Vagina (tissue), 2 donors: ENCODE data around the gene CRHR1. TPM values are rescaled to one million over a fixed set of nuclear protein-coding genes. Genes with fewer than 3 reads are reported as not detected.

Source experiments
- DNase-seq, 2 donors: peaks; one replicate each; pipeline ENCODE4 v3.0.0-alpha.2; 2017; ENCODE audit errors: extremely low spot score in 2 of 2
- H3K27ac ChIP-seq: fragments of 200-600 bp; sonication (generic); one replicate; pipeline ENCODE4 v1.5.1; 2019
- H3K27me3 ChIP-seq: fragments of 200-600 bp; sonication (generic); one replicate; pipeline ENCODE4 v1.5.1; 2019
- H3K36me3 ChIP-seq, 2 donors: fragments of 200-600 bp; sonication (generic); one replicate each; pipeline ENCODE4 v1.5.1; 2017 to 2019
- H3K4me1 ChIP-seq: fragments of 200-600 bp; sonication (generic); one replicate; pipeline ENCODE4 v1.5.1; 2019
- H3K4me3 ChIP-seq, 2 donors: fragments of 200-600 bp; sonication (generic); 1 replicate in 1 of 2; 2 replicates in 1 of 2; pipeline ENCODE4 v1.5.1; 2016 to 2019
- H3K9me3 ChIP-seq: fragments of 200-600 bp; sonication (generic); one replicate; pipeline ENCODE4 v1.5.1; 2019
- CTCF ChIP-seq, 3 experiments: fragments of 450-650 bp in 2 of 3; fragments of 200-600 bp in 1 of 3; sonication (generic) in 1 of 3; IDR thresholded peaks; one replicate each; pipeline ENCODE4 v1.5.1; 2017 to 2019; ENCODE audit warnings: antibody characterized with exemption in 3 of 3, mild to moderate bottlenecking in 2 of 3, moderate library complexity in 2 of 3
- POLR2A ChIP-seq, 2 donors: fragments of 450-650 bp; IDR thresholded peaks; one replicate each; pipeline ENCODE4 v1.6.1; 2017; ENCODE audit warnings: antibody characterized with exemption in 2 of 2, mild to moderate bottlenecking in 2 of 2, moderate library complexity in 2 of 2
- POLR2AphosphoS5 ChIP-seq, 2 donors: sonication (generic); formaldehyde crosslinking; IDR thresholded peaks; one replicate each; pipeline ENCODE4 v1.9.0; 2017; ENCODE audit warnings: antibody characterized with exemption in 2 of 2, mild to moderate bottlenecking in 2 of 2, low read depth in 1 of 2; ENCODE audit not compliant: insufficient read depth in 1 of 2
- intact Hi-C: fragments of 100-400 bp; cut with DNase I; formaldehyde crosslinking; loops from one replicate; pipeline ENCODE4 v1.15.1; 2023
- total RNA-seq: library from RNA; depleted of rRNA; stranded (reverse); fragments of >200 nt; gene quantifications from one replicate; pipeline ENCODE4 v1.2.3, GENCODE V29; 2016

Gene CRHR1
- total RNA-seq, 1 donor from 2014 or later = 4.2 TPM

- Histone ChIP-seq H3K9me3 (no peaks in the 10 kb centered on the region), H3K4me1 (peaks cover 23% of the 10 kb centered on the region), H3K27ac (no peak overlapping the region), H3K36me3 (no peaks in the 10 kb centered on the region), H3K4me3 (no peak overlapping the region), H3K27me3 (no peaks in the 10 kb centered on the region)
- TF ChIP-seq POLR2AphosphoS5 (IDR thresholded peaks at IDR 0.05; ENCODE audit: insufficient read depth in 1 of 2, low read depth in 1 of 2) (no peak), CTCF (IDR thresholded peaks at IDR 0.05) (no peak), POLR2A (IDR thresholded peaks at IDR 0.05) (no peak)
- intact Hi-C loops = no loop called here
- no peak for DNase-seq
Observed at GRCh38 chr17:45792437-45792836, 8.3 kb downstream of the CRHR1 start.

- H3K36me3 ChIP-seq = no peaks in the 10 kb centered on the region
- no peaks in the 10 kb centered on the region for H3K9me3 ChIP-seq
- no peak overlapping the region for H3K27ac ChIP-seq
- TF ChIP-seq POLR2AphosphoS5 (IDR thresholded peaks at IDR 0.05; ENCODE audit: insufficient read depth in 1 of 2, low read depth in 1 of 2) (no peak), CTCF (IDR thresholded peaks at IDR 0.05) (no peak)
- no peaks in the 10 kb centered on the region for H3K27me3 ChIP-seq
- no peak for DNase-seq
- intact Hi-C loops = no loop called here
- H3K4me3 ChIP-seq = no peak overlapping the region
- H3K4me1 ChIP-seq = peaks cover 23% of the 10 kb centered on the region
Observed at GRCh38 chr17:45792995-45793755, 9.1 kb downstream of the CRHR1 start.

- Histone ChIP-seq H3K27me3 (no peaks in the 10 kb centered on the region), H3K36me3 (no peaks in the 10 kb centered on the region), H3K4me1 (peaks cover 23% of the 10 kb centered on the region), H3K9me3 (no peaks in the 10 kb centered on the region), H3K27ac (no peak overlapping the region), H3K4me3 (no peak overlapping the region)
- DNase-seq = no peak
- intact Hi-C loops = no loop called here
- TF ChIP-seq POLR2AphosphoS5 (IDR thresholded peaks at IDR 0.05; ENCODE audit: insufficient read depth in 1 of 2, low read depth in 1 of 2) (no peak), POLR2A (IDR thresholded peaks at IDR 0.05) (no peak), CTCF (IDR thresholded peaks at IDR 0.05) (no peak)
Observed at GRCh38 chr17:45793999-45794540, 9.9 kb downstream of the CRHR1 start.

- TF ChIP-seq POLR2A (IDR thresholded peaks at IDR 0.05) = no peak
- no peaks in the 10 kb centered on the region for H3K9me3 ChIP-seq
- no peak overlapping the region for H3K4me3 ChIP-seq
- peaks cover 19% of the 10 kb centered on the region for H3K4me1 ChIP-seq
- intact Hi-C loops = no loop called here
- no peak for DNase-seq
- H3K27me3 ChIP-seq = no peaks in the 10 kb centered on the region
- H3K27ac ChIP-seq = no peak overlapping the region
- H3K36me3 ChIP-seq = no peaks in the 10 kb centered on the region
Observed at GRCh38 chr17:45794840-45795239, 10.7 kb downstream of the CRHR1 start.

- no peaks in the 10 kb centered on the region for H3K9me3 ChIP-seq
- TF ChIP-seq POLR2AphosphoS5 (IDR thresholded peaks at IDR 0.05; ENCODE audit: insufficient read depth in 1 of 2, low read depth in 1 of 2) (no peak), POLR2A (IDR thresholded peaks at IDR 0.05) (no peak), CTCF (IDR thresholded peaks at IDR 0.05) (no peak)
- no peak overlapping the region for H3K27ac ChIP-seq
- H3K4me3 ChIP-seq = no peak overlapping the region
- intact Hi-C loops = no loop called here
- no peak for DNase-seq
- no peaks in the 10 kb centered on the region for H3K4me1 ChIP-seq
- no peaks in the 10 kb centered on the region for H3K27me3 ChIP-seq
- H3K36me3 ChIP-seq = no peaks in the 10 kb centered on the region
Observed at GRCh38 chr17:45800816-45801215, 16.7 kb downstream of the CRHR1 start.
